B cell (primary cell): ENCODE results near the gene HS6ST3.
"Not testable (repeated sequence)": the region's sequence is repeated elsewhere in the genome, so short reads cannot be mapped to it uniquely, and the experiment has no call there.

Source experiments
- CTCF ChIP-seq: fragments of 200-600 bp; IDR thresholded peaks from one replicate; pipeline ENCODE4 v1.8.0; 2022; ENCODE audit warnings: antibody characterized with exemption, mild to moderate bottlenecking
- EZH2 ChIP-seq: IDR thresholded peaks from 2 replicates; pipeline ENCODE4 v1.6.1; 2012; ENCODE audit warnings: borderline replicate concordance, low read depth, mild to moderate bottlenecking, moderate library complexity, low read length; ENCODE audit not compliant: insufficient read depth, poor library complexity, severe bottlenecking

DNA sequence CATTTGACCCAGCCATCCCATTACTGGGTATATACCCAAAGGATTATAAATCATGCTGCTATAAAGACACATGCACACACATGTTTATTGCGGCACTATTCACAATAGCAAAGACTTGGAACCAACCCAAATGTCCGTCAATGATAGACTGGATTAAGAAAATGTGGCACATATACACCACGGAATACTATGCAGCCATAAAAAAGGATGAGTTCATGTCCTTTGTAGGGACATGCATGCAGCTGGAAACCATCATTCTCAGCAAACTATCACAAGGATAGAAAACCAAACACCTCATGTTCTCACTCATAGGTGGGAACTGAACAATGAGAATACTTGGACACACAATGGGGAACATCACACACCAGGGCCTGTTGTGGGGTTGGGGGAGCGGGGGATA, 39.0 kb upstream of the HS6ST3 start:
- TF ChIP-seq CTCF, EZH2: not testable (repeated sequence)
